Trophoblast cell (in vitro differentiated cells and primary cell): ENCODE measurements around the gene GSG1L2.

Experiments used
- DNase-seq, 2 donors: peaks; one replicate each; pipeline ENCODE4 v3.0.0-alpha.2; 2016
- H2AFZ ChIP-seq: 2 replicates; pipeline ENCODE4 v1.6.1; 2013; ENCODE audit warnings: low read length, moderate library complexity, mild to moderate bottlenecking; ENCODE audit not compliant: insufficient read depth, poor library complexity
- H2AK5ac ChIP-seq: 2 replicates; pipeline ENCODE4 v1.6.1; 2013; ENCODE audit warnings: mild to moderate bottlenecking, low read length
- H2BK120ac ChIP-seq: 2 replicates; pipeline ENCODE4 v1.6.1; 2013; ENCODE audit warnings: low read length, mild to moderate bottlenecking, moderate library complexity; ENCODE audit not compliant: insufficient read depth, poor library complexity
- H2BK12ac ChIP-seq: 2 replicates; pipeline ENCODE4 v1.6.1; 2013; ENCODE audit warnings: mild to moderate bottlenecking, low read length, moderate library complexity
- H2BK5ac ChIP-seq: 2 replicates; pipeline ENCODE4 v1.6.1; 2013; ENCODE audit warnings: low read length, low read depth, moderate library complexity, mild to moderate bottlenecking; ENCODE audit not compliant: poor library complexity
- H3K14ac ChIP-seq: 2 replicates; pipeline ENCODE4 v1.6.1; 2013; ENCODE audit warnings: mild to moderate bottlenecking, low read length
- H3K18ac ChIP-seq: 2 replicates; pipeline ENCODE4 v1.6.1; 2013; ENCODE audit warnings: mild to moderate bottlenecking, low read length
- H3K23ac ChIP-seq: 2 replicates; pipeline ENCODE4 v1.6.1; 2013; ENCODE audit warnings: low read length
- H3K27ac ChIP-seq: 2 replicates; pipeline ENCODE4 v1.5.1; 2013; ENCODE audit warnings: low read depth, mild to moderate bottlenecking, inconsistent platforms, low read length, moderate library complexity
- H3K27me3 ChIP-seq: 2 replicates; pipeline ENCODE4 v1.6.1; 2013; ENCODE audit warnings: inconsistent platforms, mild to moderate bottlenecking, low read length, moderate library complexity; ENCODE audit not compliant: insufficient read depth
- H3K36me3 ChIP-seq, 2 experiments: 1 replicate in 1 of 2; 2 replicates in 1 of 2; pipeline ENCODE4 v1.6.1; 2013; ENCODE audit warnings: low read length in 2 of 2, mild to moderate bottlenecking in 2 of 2, moderate library complexity in 1 of 2; ENCODE audit not compliant: insufficient read depth in 2 of 2, control insufficient read depth in 1 of 2
- H3K4ac ChIP-seq: 2 replicates; pipeline ENCODE4 v1.6.1; 2013; ENCODE audit warnings: low read depth, mild to moderate bottlenecking, low read length, moderate library complexity
- H3K4me1 ChIP-seq, 2 experiments: 1 replicate in 1 of 2; 2 replicates in 1 of 2; pipeline ENCODE4 v1.6.1; 2013; ENCODE audit warnings: low read length in 2 of 2, mild to moderate bottlenecking in 2 of 2, moderate library complexity in 1 of 2; ENCODE audit not compliant: insufficient read depth in 2 of 2, control insufficient read depth in 1 of 2
- H3K4me2 ChIP-seq: 2 replicates; pipeline ENCODE4 v1.6.1; 2013; ENCODE audit warnings: inconsistent platforms, mild to moderate bottlenecking, low read length, moderate library complexity
- H3K4me3 ChIP-seq: 2 replicates; pipeline ENCODE4 v1.5.1; 2013; ENCODE audit warnings: mild to moderate bottlenecking, low read depth, low read length, inconsistent platforms
- H3K79me1 ChIP-seq: one replicate; pipeline ENCODE4 v1.6.1; 2013; ENCODE audit warnings: low read length
- H3K79me2 ChIP-seq: 2 replicates; pipeline ENCODE4 v1.6.1; 2013; ENCODE audit warnings: low read length, mild to moderate bottlenecking; ENCODE audit not compliant: control insufficient read depth, insufficient read depth, poor library complexity
- H3K9ac ChIP-seq: 2 replicates; pipeline ENCODE4 v1.6.1; 2013; ENCODE audit warnings: mild to moderate bottlenecking, low read length
- H3K9me3 ChIP-seq: 2 replicates; pipeline ENCODE4 v1.6.1; 2013; ENCODE audit warnings: low read depth, mild to moderate bottlenecking, control low read depth, inconsistent platforms, low read length; ENCODE audit not compliant: insufficient read depth
- H4K12ac ChIP-seq: 2 replicates; pipeline ENCODE4 v1.6.1; 2013; ENCODE audit warnings: low read depth, mild to moderate bottlenecking, low read length, moderate library complexity
- H4K8ac ChIP-seq: 2 replicates; pipeline ENCODE4 v1.6.1; 2013; ENCODE audit warnings: low read depth, mild to moderate bottlenecking, low read length, moderate library complexity
- H4K91ac ChIP-seq: one replicate; pipeline ENCODE4 v1.6.1; 2013; ENCODE audit warnings: low read depth, mild to moderate bottlenecking, low read length, moderate library complexity
- whole genome bisulfite sequencing: extraction: QIAGEN DNeasy Blood & Tissue Kit; methylation state at CpG from one replicate; pipeline ENCODE4 v1.1.7; 2013; ENCODE audit warnings: missing lambda C conversion rate; ENCODE audit not compliant: insufficient read length, insufficient coverage; ENCODE audit errors: extremely low coverage; 5-methylcytosine and 5-hydroxymethylcytosine counted together

GSG1L2 gene

DNA sequence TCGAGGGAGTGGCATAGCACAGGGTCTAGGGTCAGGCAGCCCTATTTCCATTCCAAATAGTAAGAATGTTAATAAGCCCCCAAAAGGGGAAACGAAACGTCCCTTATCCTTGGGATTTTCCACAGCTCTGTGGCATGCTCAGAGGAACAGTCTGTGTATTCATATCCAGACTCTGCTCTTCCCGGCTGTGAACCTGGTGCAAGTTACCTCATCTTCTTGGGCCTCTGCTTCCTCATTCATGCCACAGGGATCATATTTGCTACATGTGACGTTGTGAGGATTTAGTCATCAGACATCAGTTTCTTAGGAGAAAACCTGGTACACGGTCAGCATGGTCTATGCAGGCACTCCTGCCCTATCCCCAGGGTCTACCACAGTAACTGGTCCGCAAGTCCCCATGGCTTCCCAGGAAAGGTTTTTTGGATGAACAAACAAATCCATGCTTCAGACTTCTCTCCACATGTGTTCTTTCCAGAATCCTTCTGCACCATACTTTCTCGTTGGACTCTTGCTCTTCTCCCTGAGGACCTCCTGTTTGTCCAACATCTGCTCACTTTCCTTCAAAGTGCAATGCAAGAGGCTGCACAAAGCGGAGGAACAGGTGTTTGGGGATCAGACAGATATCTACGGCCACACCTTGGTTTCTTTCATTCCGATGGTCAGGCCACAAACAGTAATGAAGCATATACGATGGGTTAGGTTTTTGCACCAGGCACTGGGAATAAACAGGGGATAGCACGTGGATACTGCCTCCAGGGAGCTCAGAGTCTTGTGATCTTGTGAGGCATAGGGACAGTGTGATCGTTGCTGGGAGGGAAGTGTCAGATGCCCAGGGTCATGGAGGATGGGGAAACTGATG is 21.5 kb upstream of the GSG1L2 start:
- no peak overlapping the region for H2BK120ac ChIP-seq
- H3K79me2 ChIP-seq = no peaks in the 10 kb centered on the region
- H3K18ac ChIP-seq = no peak overlapping the region
- H3K4me2 ChIP-seq = no peak overlapping the region
- H3K23ac ChIP-seq = no peak overlapping the region
- H2BK12ac ChIP-seq = no peak overlapping the region
- no peak overlapping the region for H4K12ac ChIP-seq
- no peaks in the 10 kb centered on the region for H3K36me3 ChIP-seq
- no CpG with 5 or more reads among the region's 14 CpGs for WGBS
- no peak overlapping the region for H3K9ac ChIP-seq
- no peaks in the 10 kb centered on the region for H3K4me1 ChIP-seq
- H2AK5ac ChIP-seq = no peak overlapping the region
- no peak overlapping the region for H2AFZ ChIP-seq
- H4K8ac ChIP-seq = no peak overlapping the region
- no peak overlapping the region for H3K4me3 ChIP-seq
- no peak overlapping the region for H3K4ac ChIP-seq
- no peaks in the 10 kb centered on the region for H3K9me3 ChIP-seq
- H3K27me3 ChIP-seq = no peaks in the 10 kb centered on the region
- no peak overlapping the region for H3K27ac ChIP-seq
- no peak overlapping the region for H2BK5ac ChIP-seq
- no peak for DNase-seq
- no peak overlapping the region for H4K91ac ChIP-seq
- H3K14ac ChIP-seq = no peak overlapping the region
- H3K79me1 ChIP-seq = no peaks in the 10 kb centered on the region

DNA sequence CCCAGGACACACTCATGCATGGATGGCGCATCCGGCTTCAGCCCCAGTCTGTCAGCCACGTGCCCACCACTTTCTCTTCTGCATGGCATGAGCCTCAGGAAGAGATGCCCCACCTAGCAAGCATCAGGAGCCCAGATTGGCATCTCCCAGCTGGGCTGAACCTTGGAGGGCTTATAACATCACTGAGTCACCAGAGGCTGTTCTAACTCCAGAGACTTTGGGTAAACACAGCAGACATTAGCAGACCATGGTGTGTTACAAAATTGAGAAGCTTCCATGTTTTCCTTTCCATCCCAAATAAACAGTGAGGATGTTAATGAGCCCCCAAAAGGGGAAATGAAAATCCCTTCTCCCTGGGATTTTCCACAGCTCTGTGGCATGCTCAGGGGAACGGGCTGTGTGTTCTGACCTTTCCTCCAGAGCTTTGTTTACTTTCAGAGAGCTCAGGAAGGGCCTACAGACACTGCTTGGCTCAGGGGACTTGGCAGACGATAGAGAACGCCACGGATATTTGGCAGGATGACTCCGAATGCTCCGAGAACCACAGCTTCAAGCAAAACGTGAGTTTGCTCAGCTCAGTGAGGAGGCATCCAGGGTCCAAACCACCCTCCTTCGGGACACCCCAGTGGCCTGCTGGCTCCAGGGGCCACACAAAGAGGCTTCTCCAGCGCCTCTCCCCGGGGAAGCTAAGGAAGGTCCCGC is 20.3 kb upstream of the GSG1L2 start:
- WGBS = no CpG with 5 or more reads among the region's 14 CpGs
- no peak for DNase-seq
- no peak overlapping the region for H2AK5ac ChIP-seq

DNA sequence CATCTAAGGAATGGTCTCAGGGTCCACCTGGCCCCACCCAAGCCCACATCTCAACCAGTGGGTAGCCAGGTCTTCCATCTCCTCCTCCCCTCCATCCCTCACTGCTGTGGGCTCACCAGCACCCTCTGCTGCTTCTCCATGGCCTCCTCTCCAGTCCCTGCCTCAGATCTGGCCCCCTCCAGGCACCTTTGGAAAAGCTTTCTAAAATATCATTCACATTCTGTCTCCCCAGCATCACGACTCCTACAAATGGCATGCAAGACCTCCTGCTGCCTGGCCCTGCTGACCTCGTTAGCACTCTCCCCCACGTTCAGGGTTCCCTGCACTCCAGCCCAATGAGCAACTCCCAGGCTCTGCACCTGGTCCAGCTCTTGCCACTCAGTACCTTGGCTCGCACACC is 17.6 kb upstream of the GSG1L2 start:
- Histone ChIP-seq H3K79me2 (no peaks in the 10 kb centered on the region), H3K9ac (no peak overlapping the region), H3K79me1 (peaks cover 3% of the 10 kb centered on the region), H4K12ac (no peak overlapping the region), H2BK12ac (no peak overlapping the region), H3K27me3 (no peaks in the 10 kb centered on the region), H3K4ac (no peak overlapping the region), H3K4me3 (no peak overlapping the region), H4K91ac (no peak overlapping the region), H3K36me3 (no peaks in the 10 kb centered on the region), H3K4me2 (no peak overlapping the region), H3K14ac (no peak overlapping the region), H4K8ac (no peak overlapping the region), H2BK120ac (no peak overlapping the region), H3K18ac (no peak overlapping the region), H3K27ac (no peak overlapping the region), H2AFZ (no peak overlapping the region), H3K4me1 (peaks cover 2 to 3% of the 10 kb centered on the region in 2 experiments), H2BK5ac (no peak overlapping the region), H3K9me3 (peaks cover 2% of the 10 kb centered on the region), H2AK5ac (no peak overlapping the region), H3K23ac (no peak overlapping the region)
- WGBS = no CpG with 5 or more reads among the region's 4 CpGs
- no peak for DNase-seq

More for the DNA sequence above, 20.3 kb upstream of the GSG1L2 start:
- Histone ChIP-seq H2BK120ac (no peak overlapping the region), H2BK5ac (no peak overlapping the region), H3K23ac (no peak overlapping the region), H3K27me3 (no peaks in the 10 kb centered on the region), H3K27ac (no peak overlapping the region), H3K14ac (no peak overlapping the region), H3K9ac (no peak overlapping the region), H3K79me1 (no peaks in the 10 kb centered on the region), H3K9me3 (no peaks in the 10 kb centered on the region), H3K36me3 (no peaks in the 10 kb centered on the region), H3K79me2 (no peaks in the 10 kb centered on the region), H2BK12ac (no peak overlapping the region), H3K4me3 (no peak overlapping the region), H4K91ac (no peak overlapping the region), H3K18ac (no peak overlapping the region), H3K4me2 (no peak overlapping the region), H3K4me1 (no peaks in the 10 kb centered on the region), H2AFZ (no peak overlapping the region), H4K8ac (no peak overlapping the region), H3K4ac (no peak overlapping the region), H4K12ac (no peak overlapping the region)

GRCh38 chr17:9837551-9838471 is 15.9 kb upstream of the GSG1L2 start:
- Histone ChIP-seq H3K23ac (no peak overlapping the region), H3K18ac (no peak overlapping the region), H3K4ac (no peak overlapping the region), H3K27me3 (no peaks in the 10 kb centered on the region), H2AFZ (no peak overlapping the region), H2BK5ac (no peak overlapping the region), H2BK12ac (no peak overlapping the region), H3K79me2 (no peaks in the 10 kb centered on the region), H4K8ac (no peak overlapping the region), H2AK5ac (no peak overlapping the region), H3K4me1 (peaks cover 2 to 3% of the 10 kb centered on the region in 2 experiments), H3K9me3 (peaks cover 2% of the 10 kb centered on the region), H3K4me3 (no peak overlapping the region), H3K79me1 (peaks cover 3% of the 10 kb centered on the region), H3K9ac (no peak overlapping the region), H3K14ac (no peak overlapping the region), H3K4me2 (no peak overlapping the region), H3K36me3 (no peaks in the 10 kb centered on the region), H4K12ac (no peak overlapping the region), H3K27ac (no peak overlapping the region), H2BK120ac (no peak overlapping the region), H4K91ac (no peak overlapping the region)
- WGBS = no CpG with 5 or more reads among the region's 11 CpGs
- DNase-seq = peak in 1 of 2 donors; percentile 23
